ENCODE results near the gene CFAP92.
A peak's percentile ranks its signal among the peaks of the same experiment; 100 is the strongest.

Gene CFAP92

DNA sequence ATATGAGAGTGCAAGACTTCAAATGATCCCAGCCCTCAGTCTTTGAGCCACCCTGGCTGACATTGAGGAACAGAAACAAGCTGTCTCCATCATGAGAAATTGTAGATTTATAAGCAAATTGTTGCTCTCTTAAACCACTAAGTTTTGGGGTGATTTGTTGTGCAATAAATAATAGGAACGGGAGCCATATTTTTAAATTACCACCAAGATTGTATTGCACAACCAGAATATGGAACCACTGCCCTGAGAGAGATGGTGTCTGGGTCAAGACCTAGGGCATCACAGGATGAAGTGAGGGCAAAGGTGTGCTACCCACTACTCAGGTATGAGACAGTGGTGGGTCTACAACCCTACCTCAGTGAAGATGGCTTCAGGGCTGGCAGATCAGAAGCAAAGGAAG is 2.3 kb upstream of the CFAP92 start:
- H3K27ac ChIP-seq (ENCODE audit: low read length): no peak overlapping the region
- H3K9me3 ChIP-seq (replicated peaks; ENCODE audit: insufficient read depth, low read length): no peaks in the 10 kb centered on the region
- H4K20me1 ChIP-seq (ENCODE audit: insufficient read depth, low read length): no peaks in the 10 kb centered on the region
- H3K79me2 ChIP-seq (ENCODE audit: low read length): no peaks in the 10 kb centered on the region
- DNase-seq: no peak
- H3K9me2 ChIP-seq (replicated peaks; ENCODE audit: insufficient read depth, low read length): no peaks in the 10 kb centered on the region
- H3K4me2 ChIP-seq (ENCODE audit: low read depth, low read length): no peak overlapping the region
- TF ChIP-seq EZH2 (optimal IDR thresholded peaks at IDR 0.05; ENCODE audit: low read depth, low read length): no peak
- no peak for TF ChIP-seq EZH2phosphoT487 (IDR thresholded peaks at IDR 0.05; ENCODE audit: low read length)
- no peak for TF ChIP-seq CTCF (IDR thresholded peaks at IDR 0.05; ENCODE audit: low read length)
- peaks cover 16% of the 10 kb centered on the region for H3K27me3 ChIP-seq (replicated peaks; ENCODE audit: insufficient read depth, low read length)
- H2AFZ ChIP-seq (ENCODE audit: low read length): no peak overlapping the region
- H3K4me1 ChIP-seq (ENCODE audit: low read length): peaks cover 12% of the 10 kb centered on the region
- H3K36me3 ChIP-seq (replicated peaks; ENCODE audit: insufficient read depth, low read length): no peaks in the 10 kb centered on the region
- H3K9ac ChIP-seq (ENCODE audit: low read length): no peak overlapping the region
- no peaks in the 10 kb centered on the region for H3F3A ChIP-seq (ENCODE audit: insufficient read depth, low read length)
- no peak overlapping the region for H3K4me3 ChIP-seq (ENCODE audit: low read length)

DNA sequence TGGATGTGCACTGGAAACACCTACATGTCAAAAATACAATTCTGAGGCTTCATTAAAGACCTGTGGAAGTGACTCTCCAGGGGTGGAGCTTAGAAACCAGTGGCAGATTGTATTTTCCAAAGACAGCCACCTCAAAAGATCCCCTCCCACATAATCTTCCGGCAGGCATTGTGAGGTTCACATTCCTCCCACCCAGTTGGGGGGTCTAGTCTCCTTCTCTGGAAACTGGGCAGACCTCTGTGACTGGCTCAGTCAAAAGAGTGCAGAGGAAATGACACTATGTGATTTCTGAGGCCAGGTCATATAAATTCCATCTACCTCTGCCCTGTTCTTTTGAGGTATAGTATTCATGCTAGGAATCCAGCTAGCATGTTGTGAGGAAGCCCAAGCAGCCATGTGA is 1.9 kb upstream of the CFAP92 start:
- Histone ChIP-seq H3K4me1 (ENCODE audit: low read length) (peaks cover 12% of the 10 kb centered on the region), H3K9ac (ENCODE audit: low read length) (no peak overlapping the region), H3K36me3 (replicated peaks; ENCODE audit: insufficient read depth, low read length) (no peaks in the 10 kb centered on the region), H3K27ac (ENCODE audit: low read length) (no peak overlapping the region), H3K79me2 (ENCODE audit: low read length) (no peaks in the 10 kb centered on the region), H3F3A (ENCODE audit: insufficient read depth, low read length) (no peaks in the 10 kb centered on the region), H3K9me3 (replicated peaks; ENCODE audit: insufficient read depth, low read length) (no peaks in the 10 kb centered on the region), H3K4me3 (ENCODE audit: low read length) (no peak overlapping the region), H4K20me1 (ENCODE audit: insufficient read depth, low read length) (no peaks in the 10 kb centered on the region), H3K4me2 (ENCODE audit: low read depth, low read length) (no peak overlapping the region), H2AFZ (ENCODE audit: low read length) (no peak overlapping the region), H3K27me3 (replicated peaks; ENCODE audit: insufficient read depth, low read length) (peaks cover 11% of the 10 kb centered on the region), H3K9me2 (replicated peaks; ENCODE audit: insufficient read depth, low read length) (no peaks in the 10 kb centered on the region)
- TF ChIP-seq EZH2phosphoT487 (IDR thresholded peaks at IDR 0.05; ENCODE audit: low read length) (no peak), EZH2 (optimal IDR thresholded peaks at IDR 0.05; ENCODE audit: low read depth, low read length) (no peak), CTCF (IDR thresholded peaks at IDR 0.05; ENCODE audit: low read length) (no peak)
- DNase-seq: no peak

- Histone ChIP-seq H4K20me1 (ENCODE audit: insufficient read depth, low read length) (no peaks in the 10 kb centered on the region), H3K4me3 (ENCODE audit: low read length) (peak overlapping the region; percentile 49; the same call in 1 of the 2 replicates), H3K27me3 (replicated peaks; ENCODE audit: insufficient read depth, low read length) (peaks cover 3% of the 10 kb centered on the region; the same call in 1 of the 2 replicates), H3K27ac (ENCODE audit: low read length) (no peak overlapping the region), H3K4me1 (ENCODE audit: low read length) (peaks cover 12% of the 10 kb centered on the region), H3K9ac (ENCODE audit: low read length) (peak overlapping the region; percentile 17; the same call in 1 of the 2 replicates), H3F3A (ENCODE audit: insufficient read depth, low read length) (no peaks in the 10 kb centered on the region), H2AFZ (ENCODE audit: low read length) (peak overlapping the region; percentile 80), H3K9me3 (replicated peaks; ENCODE audit: insufficient read depth, low read length) (no peaks in the 10 kb centered on the region), H3K9me2 (replicated peaks; ENCODE audit: insufficient read depth, low read length) (no peaks in the 10 kb centered on the region), H3K4me2 (ENCODE audit: low read depth, low read length) (peak overlapping the region; percentile 89), H3K36me3 (replicated peaks; ENCODE audit: insufficient read depth, low read length) (no peaks in the 10 kb centered on the region), H3K79me2 (ENCODE audit: low read length) (no peaks in the 10 kb centered on the region)
- no peak for TF ChIP-seq EZH2 (optimal IDR thresholded peaks at IDR 0.05; ENCODE audit: low read depth, low read length)
- TF ChIP-seq EZH2phosphoT487 (IDR thresholded peaks at IDR 0.05; ENCODE audit: low read length): no peak
- no peak for TF ChIP-seq CTCF (IDR thresholded peaks at IDR 0.05; ENCODE audit: low read length)
- DNase-seq: no peak
Measured at GRCh38 chr3:128994581-128995546, 988 bp upstream of the CFAP92 start.

All from MM.1S (cell line).